ENCODE measurements around the gene RIMKLB. TPM values are rescaled to one million over a fixed set of nuclear protein-coding genes. Genes with fewer than 3 reads are reported as not detected.
A peak's percentile ranks its signal among the peaks of the same experiment; 100 is the strongest.

RIMKLB gene
- total RNA-seq, 1 donor from 2014 or later: 30.0 TPM

DNA sequence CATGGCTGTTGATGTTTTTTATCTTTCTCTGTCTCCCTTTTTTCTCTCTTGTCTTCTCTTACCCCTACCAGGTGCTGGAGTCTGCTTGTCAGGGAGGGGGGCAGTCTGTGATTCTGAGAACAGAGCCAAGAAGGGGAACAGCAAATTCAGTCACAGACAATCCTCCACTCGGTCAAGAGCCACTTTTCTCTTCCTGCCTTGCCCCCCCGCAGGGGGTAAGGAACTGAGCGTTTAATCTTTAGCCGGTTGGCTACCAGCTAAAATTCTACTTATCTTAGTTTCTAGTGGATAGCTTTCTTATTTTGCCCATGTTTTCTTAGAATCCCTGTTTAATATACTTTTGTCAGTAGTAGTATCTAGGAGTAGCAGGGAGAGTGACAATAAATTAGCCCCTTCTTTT, 1.9 kb downstream of the RIMKLB start:
- H3K4me3 ChIP-seq (ENCODE audit: low read depth, low read length): peak overlapping the region; percentile 0
- no peaks in the 10 kb centered on the region for H3K27me3 ChIP-seq (ENCODE audit: control insufficient read depth, insufficient read depth, low read length)
- H3K36me3 ChIP-seq (ENCODE audit: control insufficient read depth, insufficient read depth, low read length): no peaks in the 10 kb centered on the region
- no peak for TF ChIP-seq CTCF (IDR thresholded peaks at IDR 0.05; ENCODE audit: insufficient read depth, low read length, poor library complexity, severe bottlenecking)
- no peak for DNase-seq (ENCODE audit: low read depth)

DNA sequence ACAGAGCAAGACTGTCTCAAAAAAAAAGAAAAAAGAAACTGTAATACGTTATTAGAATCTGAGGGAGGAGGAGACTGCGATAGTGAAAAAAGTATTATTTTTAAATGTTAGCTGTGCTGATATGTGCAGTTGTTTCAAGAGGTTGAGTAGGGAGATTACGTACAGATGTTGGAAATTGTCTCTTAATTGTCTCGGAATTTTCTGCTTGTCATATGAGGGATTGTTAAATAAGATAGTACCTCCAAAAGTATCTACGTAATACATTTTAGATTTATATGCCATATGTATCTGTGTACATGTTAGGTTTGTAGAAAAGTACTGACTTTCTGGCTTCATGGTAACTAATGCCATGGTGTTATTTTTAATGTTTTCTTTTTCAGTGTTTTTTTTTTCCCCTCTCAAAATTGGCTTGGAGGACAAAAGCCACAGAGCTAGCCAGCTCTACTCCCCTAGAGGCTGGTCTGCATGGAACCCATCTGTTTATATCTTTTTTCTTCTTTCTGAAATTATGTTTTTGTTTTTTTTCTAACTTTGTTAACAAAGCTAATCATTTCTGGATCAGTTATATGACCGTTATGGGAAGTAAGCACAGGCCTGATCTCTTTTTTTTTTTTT, 3.4 kb downstream of the RIMKLB start:
- Histone ChIP-seq H3K36me3 (ENCODE audit: control insufficient read depth, insufficient read depth, low read length) (no peaks in the 10 kb centered on the region), H3K4me3 (ENCODE audit: low read depth, low read length) (no peak overlapping the region), H3K27me3 (ENCODE audit: control insufficient read depth, insufficient read depth, low read length) (no peaks in the 10 kb centered on the region)
- TF ChIP-seq CTCF (IDR thresholded peaks at IDR 0.05; ENCODE audit: insufficient read depth, low read length, poor library complexity, severe bottlenecking): no peak
- DNase-seq (ENCODE audit: low read depth): no peak

GRCh38 chr12:8702159-8702558, 4.4 kb downstream of the RIMKLB start:
- no peak for TF ChIP-seq CTCF (IDR thresholded peaks at IDR 0.05; ENCODE audit: insufficient read depth, low read length, poor library complexity, severe bottlenecking)
- Histone ChIP-seq H3K27me3 (ENCODE audit: control insufficient read depth, insufficient read depth, low read length) (no peaks in the 10 kb centered on the region), H3K4me3 (ENCODE audit: low read depth, low read length) (no peak overlapping the region), H3K36me3 (ENCODE audit: control insufficient read depth, insufficient read depth, low read length) (no peaks in the 10 kb centered on the region)
- no peak for DNase-seq (ENCODE audit: low read depth)

DNA sequence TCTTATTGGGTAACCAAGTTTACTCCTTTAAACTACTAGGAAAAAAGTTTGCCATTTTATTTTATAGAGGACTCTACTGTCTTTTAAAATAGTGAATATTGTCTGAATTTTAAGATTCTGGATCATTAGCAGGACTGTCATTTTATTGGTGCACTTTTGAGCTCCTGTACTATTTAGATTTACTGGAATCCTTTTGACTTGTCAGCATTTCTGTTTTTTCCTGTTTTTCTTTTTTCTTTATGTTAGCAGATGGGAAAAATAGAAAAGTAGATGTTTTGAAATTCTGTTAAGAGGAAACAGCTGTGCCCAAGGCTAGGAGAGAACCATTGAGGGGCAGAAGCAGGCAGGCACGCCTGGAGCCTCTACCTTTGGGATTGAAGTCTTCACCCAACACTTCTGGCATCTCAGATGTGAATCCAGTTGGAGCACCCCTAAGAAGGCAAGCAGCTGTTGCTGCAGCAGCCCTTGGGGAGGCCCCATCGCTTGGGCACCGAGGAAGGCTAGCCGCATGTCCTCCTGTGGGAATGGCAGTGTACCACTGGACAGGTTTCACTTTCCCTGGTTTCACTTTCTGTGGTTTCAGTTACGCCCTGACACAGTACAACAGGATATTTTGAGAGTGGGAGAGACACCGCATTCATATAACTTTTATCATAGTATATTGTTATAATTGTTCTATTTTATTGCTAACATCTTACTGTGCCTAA, 11.5 kb downstream of the RIMKLB start:
- Histone ChIP-seq H3K4me3 (ENCODE audit: low read depth, low read length) (no peak overlapping the region), H3K27me3 (ENCODE audit: control insufficient read depth, insufficient read depth, low read length) (no peaks in the 10 kb centered on the region), H3K36me3 (ENCODE audit: control insufficient read depth, insufficient read depth, low read length) (no peaks in the 10 kb centered on the region)
- DNase-seq (ENCODE audit: low read depth): no peak
- no peak for TF ChIP-seq CTCF (IDR thresholded peaks at IDR 0.05; ENCODE audit: insufficient read depth, low read length, poor library complexity, severe bottlenecking)

- H3K27me3 ChIP-seq (ENCODE audit: control insufficient read depth, insufficient read depth, low read length): no peaks in the 10 kb centered on the region
- no peaks in the 10 kb centered on the region for H3K36me3 ChIP-seq (ENCODE audit: control insufficient read depth, insufficient read depth, low read length)
- TF ChIP-seq CTCF (IDR thresholded peaks at IDR 0.05; ENCODE audit: insufficient read depth, low read length, poor library complexity, severe bottlenecking): no peak
- no peak overlapping the region for H3K4me3 ChIP-seq (ENCODE audit: low read depth, low read length)
- no peak for DNase-seq (ENCODE audit: low read depth)
Measured at GRCh38 chr12:8712572-8712971, 14.8 kb downstream of the RIMKLB start.

Measured in kidney epithelial cell (primary cell).